Measurements from ENCODE around the gene USP12.
A peak's percentile ranks its signal among the peaks of the same experiment; 100 is the strongest.

USP12 gene

DNA sequence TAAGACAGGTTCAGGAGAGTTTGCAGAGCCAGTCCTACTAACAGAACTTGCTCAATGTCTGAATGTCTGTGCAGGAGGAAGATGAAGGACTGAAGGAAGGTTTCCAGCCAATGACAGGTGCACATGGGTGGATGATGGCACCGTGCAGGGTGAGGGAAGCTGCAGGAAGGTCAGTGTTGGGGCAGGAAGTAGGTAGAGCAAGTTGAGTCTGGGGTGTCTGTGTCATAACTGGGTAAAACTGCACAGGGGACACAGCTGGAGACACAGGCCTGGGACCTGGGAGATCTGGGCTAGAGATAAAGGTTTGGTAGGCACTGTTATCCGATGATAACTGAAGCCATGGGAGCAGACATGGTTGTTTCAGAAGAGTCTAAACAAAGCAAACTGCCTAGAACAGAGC, 116.9 kb downstream of the USP12 start:
- no peak for TF ChIP-seq CTCF (IDR thresholded peaks at IDR 0.05; ENCODE audit: low read depth, low read length, missing control alignments)
- in situ Hi-C loops (cut with HindIII; ENCODE audit: low sequenced_read_pairs) = no loop called here
- no peak for DNase-seq (ENCODE audit: low read depth)
- H3K4me3 ChIP-seq (ENCODE audit: low read depth, low read length) = no peak overlapping the region

DNA sequence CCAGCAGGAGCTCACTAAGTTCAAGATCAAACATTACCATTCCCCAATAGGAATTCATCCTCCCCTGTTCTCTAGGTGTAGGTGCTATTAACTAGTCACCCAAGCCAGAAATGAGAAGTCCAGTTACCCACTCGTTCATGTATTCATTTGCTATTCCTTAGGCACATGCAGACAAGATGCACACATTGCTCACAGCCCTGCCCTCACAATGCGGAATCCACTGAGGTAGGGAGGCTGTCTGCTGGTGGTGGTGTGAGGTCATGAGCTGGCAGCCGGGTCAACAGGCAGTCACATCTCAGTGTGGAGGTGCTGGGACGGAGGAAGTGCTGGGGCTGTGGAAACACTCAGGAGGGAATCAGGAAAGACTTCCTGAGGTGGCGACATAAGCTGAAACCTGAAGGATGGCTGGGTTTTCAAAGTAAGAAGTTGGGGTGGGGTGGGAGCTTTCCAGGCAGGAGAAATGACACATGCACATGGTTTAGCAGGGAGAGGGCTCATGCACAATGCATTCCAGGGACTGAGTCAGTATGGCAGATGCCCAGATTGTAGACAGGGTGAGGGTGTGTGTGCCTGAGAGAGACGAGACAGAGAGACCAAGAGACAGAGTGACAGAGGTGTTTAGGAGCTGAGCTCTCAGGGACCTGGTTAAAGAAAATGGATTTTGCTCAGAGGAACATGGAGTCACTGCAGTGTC, 117.6 kb downstream of the USP12 start:
- in situ Hi-C loops (cut with HindIII; ENCODE audit: low sequenced_read_pairs) = no loop called here
- peak; percentile 40 for DNase-seq (ENCODE audit: low read depth)
- TF ChIP-seq CTCF (IDR thresholded peaks at IDR 0.05; ENCODE audit: low read depth, low read length, missing control alignments) = no peak
- no peak overlapping the region for H3K4me3 ChIP-seq (ENCODE audit: low read depth, low read length)

DNA sequence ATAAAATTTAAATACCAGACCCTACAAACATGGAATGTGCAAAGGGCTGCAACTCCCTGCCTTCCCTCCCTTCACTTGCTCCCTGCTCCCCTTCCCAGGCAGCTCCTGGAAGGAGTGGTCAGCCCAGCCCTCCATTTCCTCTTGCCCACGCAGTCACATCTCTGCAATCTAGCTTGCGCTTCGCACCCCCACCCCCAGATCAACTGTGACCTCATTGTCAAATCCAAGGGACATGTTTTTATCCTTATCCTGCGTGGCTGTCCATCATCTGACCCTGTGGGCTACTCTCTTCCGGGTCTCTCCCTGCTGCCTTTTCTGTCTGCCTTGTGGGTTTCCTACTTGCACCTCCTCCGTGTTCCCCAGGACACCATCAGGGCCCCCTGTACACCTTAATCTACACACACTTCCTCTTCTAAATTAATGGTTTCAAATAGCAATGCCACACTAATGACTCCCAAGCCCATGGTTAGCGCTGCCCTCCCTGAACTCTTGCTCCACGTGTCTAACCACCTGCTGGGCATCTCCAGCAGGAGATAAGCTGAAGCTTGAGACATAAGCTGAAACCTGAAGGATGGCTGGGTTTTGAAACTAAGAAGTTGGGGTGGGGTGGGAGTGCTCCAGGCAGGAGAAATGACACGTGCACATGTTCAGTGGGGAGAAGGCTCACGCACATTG, 118.3 kb downstream of the USP12 start:
- TF ChIP-seq CTCF (IDR thresholded peaks at IDR 0.05; ENCODE audit: low read depth, low read length, missing control alignments) = no peak
- DNase-seq (ENCODE audit: low read depth) = no peak
- no peak overlapping the region for H3K4me3 ChIP-seq (ENCODE audit: low read depth, low read length)
- in situ Hi-C loops (cut with HindIII; ENCODE audit: low sequenced_read_pairs) = no loop called here

- no peak for DNase-seq (ENCODE audit: low read depth)
- in situ Hi-C loops (cut with HindIII; ENCODE audit: low sequenced_read_pairs) = no loop called here
- no peak for TF ChIP-seq CTCF (IDR thresholded peaks at IDR 0.05; ENCODE audit: low read depth, low read length, missing control alignments)
- no peak overlapping the region for H3K4me3 ChIP-seq (ENCODE audit: low read depth, low read length)
These were observed 118.9 kb downstream of the USP12 start for GRCh38 chr13:27052551-27053208.

DNA sequence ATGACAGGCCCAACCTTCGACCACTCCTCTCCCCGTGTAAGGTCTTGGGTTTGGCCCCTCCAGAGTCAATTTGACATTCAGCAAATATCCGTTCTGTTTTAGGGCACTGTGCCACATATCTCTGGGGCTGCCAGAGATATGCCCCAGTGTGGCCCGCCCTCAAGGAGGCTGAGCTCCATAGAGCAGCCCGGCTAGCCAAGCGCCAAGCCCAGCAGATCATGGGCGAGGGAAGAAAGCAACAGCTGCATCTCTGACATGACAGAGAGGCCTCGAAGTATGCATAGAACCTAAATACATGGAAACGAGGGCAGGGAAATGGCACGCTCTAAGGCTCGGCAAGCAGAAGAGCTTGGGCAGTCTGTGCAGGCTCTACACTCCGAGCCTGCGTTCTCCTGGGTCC, 124.5 kb downstream of the USP12 start:
- DNase-seq (ENCODE audit: low read depth) = no peak
- in situ Hi-C loops (cut with HindIII; ENCODE audit: low sequenced_read_pairs) = no loop called here
- TF ChIP-seq CTCF (IDR thresholded peaks at IDR 0.05; ENCODE audit: low read depth, low read length, missing control alignments) = no peak
- no peak overlapping the region for H3K4me3 ChIP-seq (ENCODE audit: low read depth, low read length)

- TF ChIP-seq CTCF (IDR thresholded peaks at IDR 0.05; ENCODE audit: low read depth, low read length, missing control alignments) = no peak
- in situ Hi-C loops (cut with HindIII; ENCODE audit: low sequenced_read_pairs) = no loop called here
- H3K4me3 ChIP-seq (ENCODE audit: low read depth, low read length) = no peak overlapping the region
- DNase-seq (ENCODE audit: low read depth) = no peak
These were observed 126.6 kb downstream of the USP12 start for GRCh38 chr13:27044837-27045570.

All from astrocyte of the cerebellum (primary cell).